ENCODE results near the gene SOD3. TPM values are rescaled to one million over a fixed set of nuclear protein-coding genes. Genes with fewer than 3 reads are reported as not detected.
A peak's percentile ranks its signal among the peaks of the same experiment; 100 is the strongest.

Gene SOD3
- total RNA-seq, 4 donors from 2014 or later = 199 to 801 (median 448) TPM

DNA sequence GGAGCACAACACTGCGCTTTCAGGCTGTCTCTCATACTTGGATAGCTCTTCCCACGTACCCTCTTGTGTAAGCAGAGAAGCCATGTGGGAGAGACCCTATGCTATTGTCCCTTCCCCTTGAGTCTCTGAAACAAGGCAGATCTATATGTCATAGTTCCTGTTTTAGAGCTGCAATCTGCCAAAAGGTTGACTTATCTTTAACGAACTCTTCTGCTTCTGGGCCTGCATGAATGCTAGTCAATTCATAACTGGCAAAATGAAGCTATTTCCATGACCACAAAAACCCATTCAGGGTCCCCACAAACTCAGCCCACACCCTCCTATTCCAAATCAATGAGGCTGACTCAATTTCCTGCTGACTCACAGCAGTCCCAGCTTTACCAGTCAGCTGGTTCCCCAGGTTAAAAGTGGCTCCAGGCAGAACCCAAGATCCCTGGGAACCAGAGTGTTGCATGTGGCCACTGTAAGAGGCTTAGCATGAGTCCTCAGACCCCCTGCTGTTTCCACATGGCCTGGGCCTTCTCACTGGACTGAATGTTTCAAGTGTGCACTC is 25.3 kb upstream of the SOD3 start:
- peaks cover 0 to 13% (median 0%) of the 10 kb centered on the region in 3 donors for H3K4me1 ChIP-seq
- H3K36me3 ChIP-seq = no peaks in the 10 kb centered on the region
- H3K27me3 ChIP-seq = no peaks in the 10 kb centered on the region
- H3K4me3 ChIP-seq = no peak overlapping the region
- no peaks in the 10 kb centered on the region for H3K9me3 ChIP-seq
- H3K27ac ChIP-seq = peak overlapping the region in 1 of 4 donors; percentile 15
- WGBS, 2 donors (ENCODE audit: low coverage in 1 of 2) = 60 to 89% methylated on average over 2 to 3 of the region's 3 CpGs
- no peak for ATAC-seq
- TF ChIP-seq POLR2A (IDR thresholded peaks at IDR 0.05) = no peak
- no peak for TF ChIP-seq EP300 (IDR thresholded peaks at IDR 0.05)
- no peak for TF ChIP-seq POLR2AphosphoS5 (IDR thresholded peaks at IDR 0.05)
- TF ChIP-seq, protein P1, sequence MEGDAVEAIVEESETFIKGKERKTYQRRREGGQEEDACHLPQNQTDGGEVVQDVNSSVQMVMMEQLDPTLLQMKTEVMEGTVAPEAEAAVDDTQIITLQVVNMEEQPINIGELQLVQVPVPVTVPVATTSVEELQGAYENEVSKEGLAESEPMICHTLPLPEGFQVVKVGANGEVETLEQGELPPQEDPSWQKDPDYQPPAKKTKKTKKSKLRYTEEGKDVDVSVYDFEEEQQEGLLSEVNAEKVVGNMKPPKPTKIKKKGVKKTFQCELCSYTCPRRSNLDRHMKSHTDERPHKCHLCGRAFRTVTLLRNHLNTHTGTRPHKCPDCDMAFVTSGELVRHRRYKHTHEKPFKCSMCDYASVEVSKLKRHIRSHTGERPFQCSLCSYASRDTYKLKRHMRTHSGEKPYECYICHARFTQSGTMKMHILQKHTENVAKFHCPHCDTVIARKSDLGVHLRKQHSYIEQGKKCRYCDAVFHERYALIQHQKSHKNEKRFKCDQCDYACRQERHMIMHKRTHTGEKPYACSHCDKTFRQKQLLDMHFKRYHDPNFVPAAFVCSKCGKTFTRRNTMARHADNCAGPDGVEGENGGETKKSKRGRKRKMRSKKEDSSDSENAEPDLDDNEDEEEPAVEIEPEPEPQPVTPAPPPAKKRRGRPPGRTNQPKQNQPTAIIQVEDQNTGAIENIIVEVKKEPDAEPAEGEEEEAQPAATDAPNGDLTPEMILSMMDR (IDR thresholded peaks at IDR 0.05) = no peak

DNA sequence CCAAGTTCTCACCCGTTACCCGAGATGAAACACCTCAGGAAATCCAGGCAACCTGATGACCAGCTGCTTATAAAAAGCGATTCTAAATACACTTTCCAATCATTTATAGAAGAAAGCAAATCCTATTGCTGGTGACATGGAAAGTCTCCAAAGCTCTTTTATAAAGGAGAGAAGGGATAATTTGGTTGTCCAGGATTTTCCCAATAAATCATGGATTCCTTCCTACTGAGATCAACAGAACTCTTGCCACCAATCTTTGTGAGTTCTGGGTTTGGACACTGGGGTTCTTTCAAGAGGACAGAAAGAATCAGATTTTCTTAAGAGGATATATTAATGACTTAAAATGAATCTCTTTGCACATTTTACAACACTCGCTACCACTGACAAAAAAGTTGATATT is 24.7 kb upstream of the SOD3 start:
- H3K27ac ChIP-seq = peak overlapping the region in 1 of 4 donors; percentile 15
- peaks cover 0 to 10% (median 0%) of the 10 kb centered on the region in 3 donors for H3K4me1 ChIP-seq
- TF ChIP-seq POLR2A (IDR thresholded peaks at IDR 0.05) = no peak
- no peak for TF ChIP-seq EP300 (IDR thresholded peaks at IDR 0.05)
- no peak for TF ChIP-seq POLR2AphosphoS5 (IDR thresholded peaks at IDR 0.05)
- TF ChIP-seq, protein P1 (IDR thresholded peaks at IDR 0.05) = no peak
- no peak overlapping the region for H3K4me3 ChIP-seq
- ATAC-seq = no peak
- no peaks in the 10 kb centered on the region for H3K27me3 ChIP-seq
- 43 to 50% methylated on average over 1 to 4 of the region's 4 CpGs for WGBS, 2 donors (ENCODE audit: low coverage in 1 of 2)
- no peaks in the 10 kb centered on the region for H3K36me3 ChIP-seq
- H3K9me3 ChIP-seq = no peaks in the 10 kb centered on the region

DNA sequence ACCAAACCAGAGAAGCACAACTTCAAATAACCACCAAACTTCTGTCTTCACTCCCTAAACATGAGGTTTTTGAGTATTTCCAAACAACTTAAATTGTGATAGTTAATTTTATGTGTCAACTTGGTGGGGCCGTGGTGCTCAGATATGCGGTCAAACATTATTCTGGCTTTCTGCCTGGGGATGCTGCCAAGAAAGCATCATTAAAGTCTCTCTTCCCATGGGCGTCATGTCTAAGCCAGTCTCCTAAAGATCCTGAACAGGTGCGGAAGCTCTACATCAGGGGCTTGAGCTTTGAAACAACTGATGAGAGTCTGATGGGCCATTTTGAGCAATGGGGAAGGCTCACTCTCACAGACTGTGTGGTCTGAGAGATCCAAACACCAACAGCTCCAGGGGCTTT is 24.1 kb upstream of the SOD3 start:
- TF ChIP-seq EP300 (IDR thresholded peaks at IDR 0.05) (no peak), POLR2AphosphoS5 (IDR thresholded peaks at IDR 0.05) (no peak), POLR2A (IDR thresholded peaks at IDR 0.05) (no peak)
- TF ChIP-seq, protein P1 (IDR thresholded peaks at IDR 0.05) = no peak
- Histone ChIP-seq H3K9me3 (no peaks in the 10 kb centered on the region), H3K36me3 (no peaks in the 10 kb centered on the region), H3K27ac (peak overlapping the region in 1 of 4 donors; percentile 15), H3K4me3 (no peak overlapping the region), H3K4me1 (peaks cover 0 to 7% (median 0%) of the 10 kb centered on the region in 3 donors), H3K27me3 (no peaks in the 10 kb centered on the region)
- no peak for ATAC-seq
- 37% methylated on average over 3 of the region's 4 CpGs; no CpG with 5 or more reads in 1 of the 2 donors for WGBS, 2 donors (ENCODE audit: low coverage in 1 of 2)

DNA sequence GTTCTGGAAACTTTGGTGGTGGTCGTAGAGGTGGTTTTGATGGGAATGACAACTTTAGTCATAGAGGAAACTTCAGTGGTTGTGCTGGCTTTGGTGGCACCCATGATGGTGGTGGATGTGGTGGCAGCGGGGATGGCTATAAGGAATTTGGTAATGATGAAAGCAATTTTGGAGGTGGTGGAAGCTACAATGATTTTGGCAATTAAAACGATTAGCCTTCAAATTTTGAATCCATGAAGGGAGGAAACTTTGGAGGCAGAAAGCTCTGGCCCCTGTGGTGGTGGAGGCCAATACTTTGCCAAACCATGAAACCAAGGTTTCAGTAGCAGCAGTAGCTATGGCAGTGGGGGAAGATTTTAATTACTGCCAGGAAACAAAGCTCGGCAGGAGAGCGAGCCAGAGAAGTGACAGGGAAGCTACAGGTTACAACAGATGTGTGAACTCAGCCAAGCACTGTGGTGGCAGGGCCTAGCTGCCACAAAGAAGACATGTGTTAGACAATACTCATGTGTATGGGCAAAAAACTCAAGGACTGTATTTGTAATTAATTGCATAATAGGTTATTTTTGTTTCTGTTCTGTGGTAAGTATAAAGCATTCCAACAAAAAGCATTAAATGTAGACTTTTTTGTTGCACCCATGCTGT is 23.2 kb upstream of the SOD3 start:
- WGBS, 2 donors (ENCODE audit: low coverage in 1 of 2) = 81 to 87% methylated on average over 4 to 5 of the region's 5 CpGs
- H3K9me3 ChIP-seq = no peaks in the 10 kb centered on the region
- H3K27ac ChIP-seq = no peak overlapping the region
- H3K4me1 ChIP-seq = peaks cover 0 to 9% (median 0%) of the 10 kb centered on the region in 3 donors
- TF ChIP-seq POLR2AphosphoS5 (IDR thresholded peaks at IDR 0.05) (no peak), EP300 (IDR thresholded peaks at IDR 0.05) (no peak), POLR2A (IDR thresholded peaks at IDR 0.05) (no peak)
- TF ChIP-seq, protein P1 (IDR thresholded peaks at IDR 0.05) = no peak
- no peak overlapping the region for H3K4me3 ChIP-seq
- no peaks in the 10 kb centered on the region for H3K36me3 ChIP-seq
- ATAC-seq = no peak
- no peaks in the 10 kb centered on the region for H3K27me3 ChIP-seq

DNA sequence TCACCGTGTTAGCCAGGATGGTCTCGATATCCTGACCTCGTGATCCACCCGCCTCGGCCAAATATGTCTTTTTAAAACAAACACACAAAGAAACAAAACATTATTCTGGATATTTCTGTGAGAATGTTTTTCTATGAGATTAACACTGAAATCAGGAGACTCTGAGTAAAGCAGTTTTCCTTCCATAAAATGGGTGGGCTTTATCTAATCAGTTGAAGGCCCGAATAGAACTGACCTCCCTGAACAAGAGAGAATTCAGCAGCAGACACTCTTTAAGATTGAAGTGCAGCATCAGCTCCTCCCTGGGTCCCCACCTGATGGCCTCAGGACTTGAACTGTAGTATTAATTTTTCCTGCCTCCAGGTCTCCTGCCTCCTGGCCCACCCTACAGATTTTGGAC is 22.4 kb upstream of the SOD3 start:
- WGBS, 2 donors (ENCODE audit: low coverage in 1 of 2) = 88 to 92% methylated on average over 4 to 6 of the region's 6 CpGs
- H3K36me3 ChIP-seq = no peaks in the 10 kb centered on the region
- TF ChIP-seq EP300 (IDR thresholded peaks at IDR 0.05) (no peak), POLR2AphosphoS5 (IDR thresholded peaks at IDR 0.05) (no peak), POLR2A (IDR thresholded peaks at IDR 0.05) (no peak)
- no peak for ATAC-seq
- peaks cover 3 to 17% (median 7%) of the 10 kb centered on the region in 3 donors for H3K4me1 ChIP-seq
- H3K27me3 ChIP-seq = no peaks in the 10 kb centered on the region
- H3K4me3 ChIP-seq = no peak overlapping the region
- no peak overlapping the region for H3K27ac ChIP-seq
- no peaks in the 10 kb centered on the region for H3K9me3 ChIP-seq

Measured in gastroesophageal sphincter (tissue), 4 donors.